ENCODE results near the gene MGARP.

MGARP gene

DNA sequence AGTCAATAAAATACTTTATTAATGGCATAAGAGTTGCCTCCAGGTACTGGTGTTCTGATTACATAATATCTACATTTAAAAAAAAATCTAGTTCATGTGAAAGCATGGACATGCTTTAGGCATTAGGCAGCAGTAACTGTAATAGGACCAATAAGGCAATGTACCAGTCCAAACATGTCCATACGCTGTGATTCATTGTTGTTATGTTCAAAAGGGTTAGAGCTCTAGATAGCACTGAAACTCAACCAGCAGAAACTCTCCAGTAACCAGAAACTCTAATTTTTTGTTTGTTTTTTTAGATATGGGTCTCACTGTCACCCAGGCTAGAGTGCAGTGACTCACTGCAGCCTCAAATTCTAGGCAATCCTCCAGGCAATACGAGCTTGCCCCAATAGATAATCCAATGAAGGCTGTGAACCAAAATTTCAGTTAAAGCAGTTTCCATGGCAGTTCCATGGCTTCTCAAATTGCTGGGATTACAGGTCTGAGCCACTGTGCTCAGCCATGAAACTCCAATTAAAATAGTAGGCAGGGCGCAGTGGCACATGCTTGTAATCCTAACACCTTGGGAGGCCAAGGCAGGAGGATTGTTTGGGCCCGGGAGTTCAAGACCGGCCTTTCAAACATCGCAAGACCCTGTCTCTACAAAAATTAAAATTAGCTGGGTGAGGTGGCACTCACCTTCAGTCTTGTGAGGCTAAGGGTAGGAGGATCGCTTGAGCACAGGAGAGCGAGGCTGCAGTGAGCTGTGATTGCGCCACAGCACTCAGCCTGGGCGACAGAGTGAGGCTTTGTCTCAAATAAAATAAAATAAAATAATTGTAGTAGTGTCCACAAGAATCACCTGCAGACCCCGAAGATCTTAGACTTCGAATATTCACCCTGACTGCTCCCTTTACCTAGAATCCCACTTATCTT, 36.3 kb downstream of the MGARP start:
- POLR2A ChIA-PET = interaction anchor here (1.0 to 2.4 kb wide), 6 partner anchors 36 to 313 kb away, joined by 3 to 9 read pairs (median 4); partner anchors contain the start of genes ELF2, MGARP, NAA15 and SETD7
- peak; percentile 28 for DNase-seq (ENCODE audit: extremely low spot score)
- CTCF ChIA-PET = interaction anchor here (0.6 to 1.2 kb wide), 5 partner anchors 10 to 1644 kb away, joined by 3 to 6 read pairs (median 4); no protein-coding TSS in a partner anchor
- TF ChIP-seq FOXA1 (IDR thresholded peaks at IDR 0.05) (no peak), SP1 (IDR thresholded peaks at IDR 0.05) (no peak), ARNT (IDR thresholded peaks at IDR 0.05) (no peak), SUZ12 (IDR thresholded peaks at IDR 0.05) (no peak), HDGF (IDR thresholded peaks at IDR 0.05; ENCODE audit: borderline replicate concordance) (no peak), LEF1 (IDR thresholded peaks at IDR 0.05; ENCODE audit: borderline replicate concordance) (no peak), NFRKB (IDR thresholded peaks at IDR 0.05) (no peak), TARDBP (IDR thresholded peaks at IDR 0.05) (no peak), BHLHE40 (IDR thresholded peaks at IDR 0.05; ENCODE audit: borderline replicate concordance) (no peak), ZNF384 (IDR thresholded peaks at IDR 0.05) (peak; percentile 76), FOXM1 (IDR thresholded peaks at IDR 0.05; ENCODE audit: borderline replicate concordance) (no peak), ELF4 (IDR thresholded peaks at IDR 0.05) (no peak), CTBP1 (IDR thresholded peaks at IDR 0.05; ENCODE audit: borderline replicate concordance) (no peak), FOXK2 (IDR thresholded peaks at IDR 0.05) (no peak), L3MBTL2 (conservative IDR thresholded peaks at IDR 0.05) (peak; percentile 62)
- TF ChIP-seq, protein P1, sequence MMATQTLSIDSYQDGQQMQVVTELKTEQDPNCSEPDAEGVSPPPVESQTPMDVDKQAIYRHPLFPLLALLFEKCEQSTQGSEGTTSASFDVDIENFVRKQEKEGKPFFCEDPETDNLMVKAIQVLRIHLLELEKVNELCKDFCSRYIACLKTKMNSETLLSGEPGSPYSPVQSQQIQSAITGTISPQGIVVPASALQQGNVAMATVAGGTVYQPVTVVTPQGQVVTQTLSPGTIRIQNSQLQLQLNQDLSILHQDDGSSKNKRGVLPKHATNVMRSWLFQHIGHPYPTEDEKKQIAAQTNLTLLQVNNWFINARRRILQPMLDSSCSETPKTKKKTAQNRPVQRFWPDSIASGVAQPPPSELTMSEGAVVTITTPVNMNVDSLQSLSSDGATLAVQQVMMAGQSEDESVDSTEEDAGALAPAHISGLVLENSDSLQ (IDR thresholded peaks at IDR 0.05) = peak; percentile 58; the same call in 1 of the 2 replicates

DNA sequence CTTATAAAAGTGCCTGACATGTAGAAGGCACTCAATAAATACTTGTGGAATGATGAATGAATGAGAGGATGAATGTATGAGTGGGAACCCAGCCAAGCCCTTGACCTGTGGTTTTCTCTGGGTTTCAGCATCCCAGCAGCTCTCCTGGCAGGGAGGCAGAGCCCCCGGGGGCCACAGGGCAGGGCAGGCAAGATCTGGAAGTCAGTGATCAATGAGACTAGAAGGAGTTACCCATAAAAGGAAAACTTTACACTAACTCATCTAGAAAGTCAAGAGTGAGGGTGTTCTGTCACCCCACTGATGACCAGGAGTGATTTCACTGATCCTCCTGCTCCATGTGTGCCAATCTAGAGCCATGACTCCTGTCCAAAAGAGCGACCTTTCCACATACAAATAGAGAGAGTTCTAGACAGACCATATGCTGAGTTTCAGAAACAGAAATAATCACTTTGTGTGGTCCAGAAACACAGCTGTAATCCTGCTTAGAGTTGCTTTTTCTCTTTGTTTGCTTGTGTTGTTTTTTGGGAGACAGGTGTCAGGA, 37.4 kb downstream of the MGARP start:
- no peak for TF ChIP-seq SP1 (IDR thresholded peaks at IDR 0.05)
- no peak for TF ChIP-seq CTBP1 (IDR thresholded peaks at IDR 0.05; ENCODE audit: borderline replicate concordance)
- no peak for TF ChIP-seq FOXA1 (IDR thresholded peaks at IDR 0.05)
- TF ChIP-seq SUZ12 (IDR thresholded peaks at IDR 0.05) = no peak
- TF ChIP-seq ARNT (IDR thresholded peaks at IDR 0.05) = no peak
- no peak for TF ChIP-seq LEF1 (IDR thresholded peaks at IDR 0.05; ENCODE audit: borderline replicate concordance)
- TF ChIP-seq L3MBTL2 (conservative IDR thresholded peaks at IDR 0.05) = no peak
- DNase-seq (ENCODE audit: extremely low spot score) = no peak
- CTCF ChIA-PET = interaction anchor here (1.0 to 1.5 kb wide), 3 partner anchors 9 to 340 kb away, joined by 3 to 6 read pairs (median 3); no protein-coding TSS in a partner anchor
- POLR2A ChIA-PET = no interaction called here

DNA sequence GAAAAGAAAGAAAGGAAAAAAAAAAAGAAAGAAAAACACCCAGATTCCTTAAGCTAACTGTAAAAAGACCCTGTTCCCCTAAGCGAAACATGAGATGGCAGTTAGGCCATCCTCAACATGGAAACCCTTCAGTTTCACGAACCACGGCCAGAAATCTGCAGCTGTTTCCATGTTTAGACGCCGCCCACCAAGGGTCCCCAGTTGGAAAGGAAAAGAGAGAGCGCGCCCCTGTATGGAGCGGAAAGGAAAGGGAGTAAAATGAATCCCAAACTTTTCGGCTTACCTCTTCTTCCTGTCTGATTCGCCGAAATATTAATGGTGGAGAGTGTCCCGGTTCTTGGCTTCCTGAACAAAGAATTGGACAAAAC, 38.3 kb downstream of the MGARP start:
- DNase-seq (ENCODE audit: extremely low spot score) = no peak
- CTCF ChIA-PET = interaction anchor here (0.6 to 1.5 kb wide), 2 partner anchors 12 to 341 kb away, joined by 3 read pairs; no protein-coding TSS in a partner anchor
- POLR2A ChIA-PET = no interaction called here
- TF ChIP-seq CTBP1 (IDR thresholded peaks at IDR 0.05; ENCODE audit: borderline replicate concordance) = no peak
- TF ChIP-seq ARNT (IDR thresholded peaks at IDR 0.05) = no peak
- TF ChIP-seq, protein P1 (IDR thresholded peaks at IDR 0.05) = no peak
- TF ChIP-seq NFRKB (IDR thresholded peaks at IDR 0.05) = no peak
- TF ChIP-seq SUZ12 (IDR thresholded peaks at IDR 0.05) = no peak
- no peak for TF ChIP-seq BHLHE40 (IDR thresholded peaks at IDR 0.05; ENCODE audit: borderline replicate concordance)
- TF ChIP-seq LEF1 (IDR thresholded peaks at IDR 0.05; ENCODE audit: borderline replicate concordance) = no peak
- TF ChIP-seq FOXK2 (IDR thresholded peaks at IDR 0.05) = no peak

DNA sequence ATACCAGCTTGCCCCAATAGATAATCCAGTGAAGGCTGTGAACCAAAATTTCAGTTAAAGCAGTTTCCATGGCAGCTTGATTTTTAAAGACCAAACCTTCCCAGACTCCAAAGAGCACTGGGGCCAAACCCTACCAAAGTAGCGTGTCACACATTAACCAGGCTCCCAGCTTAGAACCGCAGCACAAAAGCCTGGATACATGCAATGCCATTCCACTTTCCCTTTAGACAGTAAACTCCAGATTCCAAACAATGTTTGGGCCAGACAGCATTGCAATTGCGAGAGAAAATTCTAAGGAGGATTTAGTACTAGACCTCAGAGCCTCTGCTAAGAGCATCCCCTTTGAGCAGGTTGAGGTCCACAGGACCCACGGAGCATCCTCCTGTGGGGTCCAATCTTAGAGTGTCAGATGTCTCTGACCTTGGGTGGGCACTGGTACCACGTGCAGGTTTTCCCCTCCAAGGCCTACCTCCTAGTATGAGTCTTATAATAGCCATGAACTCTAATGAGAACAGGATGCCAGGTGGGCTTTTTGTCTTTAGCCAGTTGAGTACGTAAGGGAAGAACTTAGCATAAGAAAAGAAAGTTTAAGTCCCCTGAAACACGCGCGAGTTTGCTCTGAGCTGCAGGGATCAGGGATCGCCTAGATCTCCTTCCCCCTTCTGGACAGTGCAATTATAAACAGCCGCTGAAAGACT, 38.8 kb downstream of the MGARP start:
- TF ChIP-seq ELF4 (IDR thresholded peaks at IDR 0.05) (no peak), SUZ12 (IDR thresholded peaks at IDR 0.05) (no peak), HDGF (IDR thresholded peaks at IDR 0.05; ENCODE audit: borderline replicate concordance) (no peak), TARDBP (IDR thresholded peaks at IDR 0.05) (no peak), SP1 (IDR thresholded peaks at IDR 0.05) (no peak), FOXK2 (IDR thresholded peaks at IDR 0.05) (no peak), FOXM1 (IDR thresholded peaks at IDR 0.05; ENCODE audit: borderline replicate concordance) (no peak), BHLHE40 (IDR thresholded peaks at IDR 0.05; ENCODE audit: borderline replicate concordance) (no peak), ARNT (IDR thresholded peaks at IDR 0.05) (no peak), CTBP1 (IDR thresholded peaks at IDR 0.05; ENCODE audit: borderline replicate concordance) (no peak), ZNF384 (IDR thresholded peaks at IDR 0.05) (no peak)
- TF ChIP-seq, protein P1 (IDR thresholded peaks at IDR 0.05) = no peak
- POLR2A ChIA-PET = no interaction called here
- DNase-seq (ENCODE audit: extremely low spot score) = no peak
- CTCF ChIA-PET = interaction anchor here (0.6 to 1.5 kb wide), 4 partner anchors 11 to 341 kb away, joined by 3 to 4 read pairs (median 3); no protein-coding TSS in a partner anchor

DNA sequence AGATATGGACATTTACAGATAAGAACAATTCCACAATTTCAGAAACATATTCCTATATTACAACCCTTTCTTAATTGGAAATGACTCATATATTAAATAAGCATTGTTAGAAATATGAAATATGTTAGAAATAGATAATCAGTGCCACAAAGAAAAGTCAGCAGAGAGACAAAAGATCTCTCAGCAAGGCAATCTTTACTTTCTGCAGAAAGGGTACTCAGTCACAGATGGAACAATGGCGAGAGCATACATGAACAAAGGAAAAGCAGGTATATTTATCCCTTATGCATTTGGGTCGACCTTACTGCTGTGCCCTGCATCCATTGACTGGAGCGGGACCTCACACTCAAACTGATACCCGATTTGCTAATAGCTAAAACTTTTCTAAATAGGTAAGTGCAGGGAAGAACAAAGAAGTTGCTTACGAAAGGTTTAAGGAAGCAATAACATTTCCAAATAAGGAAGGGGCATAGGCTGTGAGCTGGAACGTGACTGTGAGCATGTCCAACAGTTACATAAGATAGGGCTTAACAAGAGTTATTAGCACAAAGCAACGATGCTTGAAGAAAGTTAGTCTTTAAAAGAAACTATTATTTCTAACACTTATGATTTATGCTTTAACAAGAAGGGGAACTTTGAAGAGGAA, 40.8 kb downstream of the MGARP start:
- no peak for DNase-seq (ENCODE audit: extremely low spot score)
- CTCF ChIA-PET = interaction anchor here (0.8 kb wide), 1 partner anchor 57 kb away, joined by 4 read pairs; no protein-coding TSS in a partner anchor
- TF ChIP-seq BHLHE40 (IDR thresholded peaks at IDR 0.05; ENCODE audit: borderline replicate concordance) = no peak
- no peak for TF ChIP-seq CTBP1 (IDR thresholded peaks at IDR 0.05; ENCODE audit: borderline replicate concordance)
- no peak for TF ChIP-seq SUZ12 (IDR thresholded peaks at IDR 0.05)
- TF ChIP-seq FOXM1 (IDR thresholded peaks at IDR 0.05; ENCODE audit: borderline replicate concordance) = no peak
- TF ChIP-seq FOXK2 (IDR thresholded peaks at IDR 0.05) = no peak
- no peak for TF ChIP-seq HDGF (IDR thresholded peaks at IDR 0.05; ENCODE audit: borderline replicate concordance)
- TF ChIP-seq, protein P1 (IDR thresholded peaks at IDR 0.05) = no peak
- TF ChIP-seq L3MBTL2 (conservative IDR thresholded peaks at IDR 0.05) = no peak
- POLR2A ChIA-PET = no interaction called here

Measured in HEK293T (cell line).